Naive B cell (primary cell): Measurements from ENCODE around the gene KCNK16. TPM values are rescaled to one million over a fixed set of nuclear protein-coding genes. Genes with fewer than 3 reads are reported as not detected.
A peak's percentile ranks its signal among the peaks of the same experiment; 100 is the strongest.

ENCODE experiments used
- ATAC-seq, 2 donors: fragments of 150-1000 bp; cut with Tn5 transposase; 2 replicates each; pipeline ENCODE4 v1.10.0; 2021; ENCODE audit warnings: low read depth in 2 of 2, mild to moderate bottlenecking in 2 of 2, moderate library complexity in 2 of 2
- DNase-seq: peaks from one replicate; pipeline ENCODE4 v3.0.0; 2022
- H3K27ac Mint-ChIP-seq, 6 donors: one replicate each; pipeline ENCODE4 v1.8.0; 2020 to 2022; ENCODE audit warnings: mild to moderate bottlenecking in 6 of 6, mixed read lengths in 6 of 6, moderate library complexity in 5 of 6, inconsistent platforms in 2 of 6
- H3K27me3 Mint-ChIP-seq, 3 donors: one replicate each; pipeline ENCODE4 v1.8.0; 2021 to 2022; ENCODE audit warnings: mixed read lengths in 3 of 3, mild to moderate bottlenecking in 1 of 3
- H3K36me3 Mint-ChIP-seq, 2 donors: one replicate each; pipeline ENCODE4 v1.8.0; 2020 to 2022; ENCODE audit warnings: mixed read lengths in 2 of 2, inconsistent platforms in 1 of 2, mild to moderate bottlenecking in 1 of 2
- H3K4me1 Mint-ChIP-seq, 3 donors: one replicate each; pipeline ENCODE4 v1.8.0; 2020 to 2022; ENCODE audit warnings: mixed read lengths in 3 of 3, inconsistent platforms in 1 of 3, mild to moderate bottlenecking in 1 of 3, moderate library complexity in 1 of 3
- H3K4me3 Mint-ChIP-seq, 8 donors: one replicate each; pipeline ENCODE4 v1.8.0; 2020 to 2022; ENCODE audit warnings: mild to moderate bottlenecking in 8 of 8, mixed read lengths in 8 of 8, moderate library complexity in 8 of 8, inconsistent platforms in 2 of 8
- H3K9me3 Mint-ChIP-seq, 7 donors: one replicate each; pipeline ENCODE4 v1.8.0; 2020 to 2022; ENCODE audit warnings: mixed read lengths in 7 of 7, mild to moderate bottlenecking in 5 of 7, inconsistent platforms in 2 of 7, moderate library complexity in 1 of 7
- polyA plus RNA-seq, 6 donors: library from polyadenylated mRNA; unstranded; fragments of 300-500 nt; fragmentation: Illumina TruSeq; gene quantifications; one replicate each; pipeline ENCODE4 v1.2.3, GENCODE V29; 2021; ENCODE audit warnings: low read depth in 6 of 6

KCNK16 gene
- polyA plus RNA-seq, 6 donors from 2014 or later: not detected

DNA sequence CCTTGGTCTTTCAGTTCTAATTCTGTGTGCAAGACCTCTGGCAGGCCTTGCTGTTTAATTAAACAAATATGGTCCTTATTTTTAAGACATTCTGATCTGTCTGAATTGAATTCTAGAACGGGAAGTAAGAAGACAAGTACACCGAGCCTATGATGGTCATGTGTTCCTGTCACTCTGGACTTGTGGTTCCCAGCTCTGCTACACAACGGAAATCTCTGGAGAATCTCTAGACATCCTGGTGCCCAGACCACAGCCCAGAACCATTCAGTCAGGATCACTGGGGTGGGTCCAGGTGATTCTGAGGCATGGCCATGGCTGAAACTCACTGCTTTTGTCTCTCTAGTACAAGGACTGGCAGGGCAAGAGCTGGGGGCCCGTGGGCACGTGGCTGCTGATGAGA is 15.9 kb upstream of the KCNK16 start:
- peak overlapping the region in 4 of 8 donors; percentile 27 to 69 (median 34) for H3K4me3 Mint-ChIP-seq
- H3K4me1 Mint-ChIP-seq: peaks cover 38 to 42% (median 39%) of the 10 kb centered on the region in 3 donors
- H3K27me3 Mint-ChIP-seq: peaks cover 0 to 21% (median 7%) of the 10 kb centered on the region in 3 donors
- H3K36me3 Mint-ChIP-seq: no peaks in the 10 kb centered on the region
- peak overlapping the region in 2 of 6 donors; percentile 71 to 75 for H3K27ac Mint-ChIP-seq
- H3K9me3 Mint-ChIP-seq: no peaks in the 10 kb centered on the region
- DNase-seq (no peak), ATAC-seq (no peak)

DNA sequence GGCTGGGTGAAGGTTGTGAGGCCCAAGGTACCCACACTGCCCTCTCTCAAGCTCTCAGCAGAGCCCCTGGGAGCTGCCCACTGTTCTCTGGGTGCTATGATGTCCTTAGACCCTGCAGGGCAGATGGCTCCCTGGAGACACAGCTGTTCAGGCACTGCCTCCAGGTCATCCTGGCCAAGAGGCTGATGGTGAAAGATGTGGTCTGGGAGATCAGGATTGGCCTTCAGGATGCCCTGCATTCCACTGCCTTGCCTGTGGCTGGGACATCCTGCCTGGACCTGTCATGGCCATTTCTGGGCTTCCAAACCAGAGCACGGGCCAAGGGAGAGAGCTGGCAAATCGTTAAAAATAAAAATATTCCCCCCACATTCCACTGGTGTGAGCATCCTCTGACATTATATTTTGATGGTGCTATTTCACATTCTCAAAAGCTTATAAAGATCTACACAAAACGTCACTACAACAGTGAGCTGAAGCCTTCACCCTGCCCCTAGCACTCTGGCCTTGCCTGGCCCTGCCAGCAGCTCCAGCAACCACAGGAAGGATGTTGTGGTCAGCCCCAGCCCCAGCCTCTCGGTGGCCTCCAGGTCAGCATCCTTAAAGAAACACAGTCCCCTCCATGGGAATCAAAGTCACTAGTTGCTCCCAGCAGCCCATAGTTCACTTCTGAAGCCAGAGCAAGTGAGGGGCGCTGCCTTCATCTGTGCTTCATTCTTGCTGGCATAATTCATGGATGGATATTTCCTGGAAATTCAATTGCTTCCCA is 13.5 kb upstream of the KCNK16 start:
- Mint-ChIP-seq H3K27ac (peak overlapping the region in 3 of 6 donors; percentile 42 to 83 (median 65)), H3K4me1 (peaks cover 38 to 44% (median 42%) of the 10 kb centered on the region in 3 donors), H3K36me3 (no peaks in the 10 kb centered on the region), H3K27me3 (peaks cover 5 to 30% (median 14%) of the 10 kb centered on the region in 3 donors), H3K9me3 (peaks cover 0 to 2% (median 0%) of the 10 kb centered on the region in 7 donors), H3K4me3 (peak overlapping the region in 4 of 8 donors; percentile 1 to 48 (median 20))
- ATAC-seq (no peak), DNase-seq (no peak)

DNA sequence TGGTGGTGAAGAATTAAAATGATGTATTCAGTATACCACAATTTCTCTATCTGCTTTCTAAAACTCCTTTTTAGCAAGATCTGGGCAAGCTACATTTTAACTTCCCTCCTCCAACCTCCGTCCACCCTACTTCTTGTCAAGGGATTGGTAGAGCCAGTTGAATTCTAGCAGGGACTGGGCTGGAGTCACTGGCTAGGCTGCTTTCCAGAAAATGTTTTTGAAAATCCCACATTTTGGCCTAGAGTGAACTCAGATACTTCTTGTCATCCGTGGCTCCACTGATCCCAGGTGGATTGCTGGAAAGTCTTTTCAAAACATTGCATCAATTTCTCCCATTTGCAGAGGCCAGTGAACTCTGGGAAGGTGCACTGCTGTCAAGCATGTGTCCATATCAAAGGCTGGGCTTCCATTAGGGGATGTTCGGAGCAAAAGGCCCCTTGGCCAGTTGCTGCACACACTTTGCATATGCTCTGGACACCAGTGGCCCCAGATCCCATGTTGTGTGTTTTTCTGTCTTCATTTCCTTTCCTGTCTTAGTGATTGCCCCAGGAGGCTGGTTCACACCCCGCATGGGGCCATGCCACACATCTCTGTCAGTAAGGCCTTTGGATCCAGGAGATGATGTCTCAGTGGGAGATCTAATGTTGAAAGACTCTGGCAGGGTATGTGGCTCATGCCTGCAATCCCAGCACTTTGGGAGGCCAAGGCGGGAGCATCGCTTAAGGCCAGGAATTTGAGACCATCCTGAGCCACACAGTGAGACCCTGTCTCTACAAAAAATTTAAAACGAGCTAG is 11.3 kb upstream of the KCNK16 start:
- H3K9me3 Mint-ChIP-seq: peaks cover 0 to 3% (median 0%) of the 10 kb centered on the region in 7 donors
- peak overlapping the region in 1 of 6 donors; percentile 47 for H3K27ac Mint-ChIP-seq
- DNase-seq (no peak), ATAC-seq (no peak)
- no peaks in the 10 kb centered on the region for H3K36me3 Mint-ChIP-seq
- H3K4me3 Mint-ChIP-seq: no peak overlapping the region
- peaks cover 39 to 58% (median 53%) of the 10 kb centered on the region in 3 donors for H3K4me1 Mint-ChIP-seq
- peaks cover 9 to 30% (median 14%) of the 10 kb centered on the region in 3 donors for H3K27me3 Mint-ChIP-seq

DNA sequence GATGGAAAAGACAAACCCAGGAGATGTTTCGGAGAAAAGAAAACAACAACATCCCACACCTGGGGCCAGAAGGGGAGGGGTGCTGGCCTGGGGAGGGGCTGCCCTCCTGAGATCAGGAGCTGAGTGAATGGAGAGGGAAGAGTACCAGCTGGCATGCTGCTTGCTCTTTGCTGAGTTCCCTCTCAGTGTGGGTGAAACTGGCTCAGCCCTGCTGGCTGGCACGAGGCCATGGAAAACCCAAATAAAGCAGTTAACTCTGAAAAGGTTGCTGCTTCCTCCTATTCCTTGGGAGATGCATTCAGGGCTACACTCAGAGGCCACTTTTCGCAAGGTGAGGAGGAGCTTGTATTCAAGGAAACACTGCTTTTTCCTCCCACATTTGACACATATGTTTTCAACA is 8.0 kb upstream of the KCNK16 start:
- DNase-seq (no peak), ATAC-seq (peak in 1 of 2 donors; percentile 8)
- H3K4me1 Mint-ChIP-seq: peaks cover 14 to 26% (median 21%) of the 10 kb centered on the region in 3 donors
- peaks cover 0 to under 1% of the 10 kb centered on the region in 2 donors for H3K36me3 Mint-ChIP-seq
- peaks cover 0 to 3% (median 0%) of the 10 kb centered on the region in 7 donors for H3K9me3 Mint-ChIP-seq
- peak overlapping the region in 4 of 6 donors; percentile 7 to 92 (median 46) for H3K27ac Mint-ChIP-seq
- H3K4me3 Mint-ChIP-seq: peak overlapping the region in 2 of 8 donors; percentile 26 to 57
- H3K27me3 Mint-ChIP-seq: peaks cover 9 to 33% (median 19%) of the 10 kb centered on the region in 3 donors

DNA sequence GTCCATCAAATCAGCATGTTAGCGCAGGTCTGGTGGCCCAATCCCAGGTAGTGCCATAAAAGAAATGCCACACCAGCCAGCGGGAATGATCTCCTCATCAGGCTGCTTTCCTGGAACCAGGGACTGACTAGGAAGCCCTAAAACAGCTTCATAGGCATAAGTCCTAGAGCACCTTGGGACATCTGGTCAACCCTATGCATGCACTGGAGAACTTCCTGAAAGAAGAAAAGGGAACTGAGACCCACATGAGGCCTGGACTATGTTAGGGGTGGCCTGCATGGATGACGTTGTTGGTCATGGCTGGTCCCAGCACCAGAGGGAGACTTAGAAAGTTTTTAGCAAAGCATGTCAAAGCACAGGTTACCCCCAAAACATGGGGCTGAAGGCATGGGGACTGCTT is 7.6 kb upstream of the KCNK16 start:
- H3K27me3 Mint-ChIP-seq: peaks cover 9 to 38% (median 24%) of the 10 kb centered on the region in 3 donors
- peak; percentile 69 to 92 for ATAC-seq
- H3K27ac Mint-ChIP-seq: peak overlapping the region in 4 of 6 donors; percentile 7 to 92 (median 46)
- DNase-seq: peak; percentile 30
- H3K9me3 Mint-ChIP-seq: peaks cover 0 to 3% (median 0%) of the 10 kb centered on the region in 7 donors
- peak overlapping the region in 3 of 8 donors; percentile 24 to 57 (median 26) for H3K4me3 Mint-ChIP-seq
- H3K4me1 Mint-ChIP-seq: peaks cover 14 to 25% (median 20%) of the 10 kb centered on the region in 3 donors
- peaks cover 0 to 5% of the 10 kb centered on the region in 2 donors for H3K36me3 Mint-ChIP-seq

DNA sequence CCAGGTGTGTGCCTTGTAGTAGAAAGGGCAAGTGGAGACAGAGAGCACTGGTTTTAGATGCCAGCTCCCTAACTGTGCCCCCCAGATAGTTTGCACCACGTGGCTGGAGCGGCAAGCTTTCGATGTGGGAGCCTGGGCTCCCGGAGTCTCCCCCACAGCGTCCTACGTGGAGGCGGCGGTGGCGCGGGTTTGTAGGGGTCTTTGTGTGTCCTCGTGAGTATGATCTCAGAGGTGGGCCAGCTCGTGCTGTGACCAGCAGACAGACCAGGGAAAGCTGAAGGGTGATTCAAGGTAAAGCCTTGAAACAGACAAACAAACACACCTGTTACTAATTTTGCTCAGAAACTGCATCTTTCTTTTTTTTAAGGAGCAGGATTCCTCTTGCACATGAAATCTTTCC is 5.6 kb upstream of the KCNK16 start:
- Mint-ChIP-seq H3K36me3 (peaks cover 0 to 6% of the 10 kb centered on the region in 2 donors), H3K4me1 (peaks cover 14 to 20% (median 20%) of the 10 kb centered on the region in 3 donors), H3K27me3 (peaks cover 14 to 37% (median 23%) of the 10 kb centered on the region in 3 donors), H3K9me3 (peaks cover 0 to 3% (median 0%) of the 10 kb centered on the region in 7 donors), H3K27ac (no peak overlapping the region), H3K4me3 (no peak overlapping the region)
- ATAC-seq (no peak), DNase-seq (no peak)

DNA sequence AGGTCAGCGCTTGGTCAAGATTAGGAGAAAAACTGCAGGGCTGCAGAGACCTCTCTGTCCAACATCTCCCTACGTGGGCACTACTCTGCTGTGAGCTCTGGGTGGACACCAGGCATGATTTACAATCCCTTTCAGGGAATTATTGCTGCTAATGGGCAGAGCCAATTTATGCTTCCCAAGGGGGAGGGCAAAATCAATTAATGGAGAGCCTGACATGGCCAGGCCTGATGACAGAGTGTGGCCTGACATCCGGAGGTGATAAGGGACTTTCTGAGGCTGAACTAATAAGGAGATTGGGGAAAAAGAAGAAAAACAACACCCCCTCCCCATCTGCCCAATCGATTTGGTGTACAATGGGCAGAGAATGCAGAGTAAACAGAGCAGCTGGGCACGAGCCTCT is 5.0 kb upstream of the KCNK16 start:
- H3K4me1 Mint-ChIP-seq: peaks cover 14 to 20% (median 20%) of the 10 kb centered on the region in 3 donors
- H3K36me3 Mint-ChIP-seq: peaks cover 0 to 6% of the 10 kb centered on the region in 2 donors
- no peak overlapping the region for H3K4me3 Mint-ChIP-seq
- peaks cover 0 to 3% (median 0%) of the 10 kb centered on the region in 7 donors for H3K9me3 Mint-ChIP-seq
- peaks cover 9 to 32% (median 18%) of the 10 kb centered on the region in 3 donors for H3K27me3 Mint-ChIP-seq
- DNase-seq (no peak), ATAC-seq (no peak)
- peak overlapping the region in 1 of 6 donors; percentile 28 for H3K27ac Mint-ChIP-seq

DNA sequence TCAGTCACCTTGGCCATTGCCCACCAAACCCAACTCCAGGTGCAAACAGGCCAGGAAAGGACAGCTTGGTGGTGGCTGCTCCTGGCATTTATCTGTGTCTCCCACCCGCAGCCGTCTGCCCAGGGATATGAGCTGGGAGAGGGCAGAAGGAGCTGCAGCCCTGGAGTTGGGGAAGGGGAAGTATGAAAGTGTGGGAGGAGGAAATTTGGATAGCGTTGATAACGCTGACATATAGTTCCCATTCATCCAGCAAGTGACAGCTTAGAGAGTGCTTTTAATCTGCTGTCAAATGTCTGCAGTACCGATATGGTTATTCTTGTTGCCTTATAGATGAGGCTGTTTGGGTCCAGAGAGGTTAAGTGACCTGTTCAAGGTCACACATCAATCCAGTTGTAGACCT is 741 bp downstream of the KCNK16 start:
- Mint-ChIP-seq H3K27me3 (peaks cover 15 to 32% (median 16%) of the 10 kb centered on the region in 3 donors), H3K4me3 (no peak overlapping the region), H3K4me1 (peaks cover 16 to 33% (median 27%) of the 10 kb centered on the region in 3 donors), H3K36me3 (peaks cover 0 to 6% of the 10 kb centered on the region in 2 donors), H3K9me3 (peaks cover 0 to 2% (median 0%) of the 10 kb centered on the region in 7 donors), H3K27ac (peak overlapping the region in 1 of 6 donors; percentile 32)
- DNase-seq (no peak), ATAC-seq (no peak)

DNA sequence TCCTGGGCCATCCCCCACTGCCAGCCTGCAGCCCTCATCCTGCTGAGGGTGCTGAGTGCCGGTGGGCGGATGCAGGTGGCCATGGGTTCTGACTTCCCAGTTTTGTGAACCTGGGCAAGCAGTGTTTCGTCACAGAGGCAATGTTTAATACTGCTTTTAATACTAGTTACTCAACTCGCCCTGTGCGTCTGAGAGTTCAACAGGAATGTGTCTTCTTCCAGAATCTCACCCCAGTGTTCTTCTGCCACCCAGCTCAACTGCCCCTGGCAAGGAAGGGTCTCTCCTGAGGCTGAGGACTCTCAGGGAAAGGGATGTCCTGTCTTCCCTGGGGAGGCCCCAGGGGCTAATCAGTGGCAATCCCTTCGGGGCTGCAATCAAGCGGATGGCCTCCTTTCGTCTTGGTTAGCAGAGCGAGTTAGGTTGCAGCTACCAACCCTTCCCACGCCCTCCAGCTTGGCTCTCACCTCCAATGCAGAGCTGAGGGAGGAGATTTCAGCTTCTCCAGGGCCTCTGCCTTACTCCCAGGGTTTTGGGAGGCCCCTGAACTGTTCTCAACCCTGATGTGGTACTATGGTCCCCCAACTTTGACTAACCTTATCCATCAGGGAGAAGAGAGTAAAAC is 2.0 kb downstream of the KCNK16 start:
- Mint-ChIP-seq H3K4me1 (peaks cover 16 to 33% (median 27%) of the 10 kb centered on the region in 3 donors), H3K36me3 (peaks cover 0 to 5% of the 10 kb centered on the region in 2 donors), H3K27me3 (peaks cover 16 to 32% (median 23%) of the 10 kb centered on the region in 3 donors), H3K27ac (peak overlapping the region in 1 of 6 donors; percentile 57), H3K9me3 (peaks cover 0 to 2% (median 0%) of the 10 kb centered on the region in 7 donors), H3K4me3 (peak overlapping the region in 2 of 8 donors; percentile 13 to 55)
- ATAC-seq (peak in 1 of 2 donors; percentile 48), DNase-seq (no peak)

DNA sequence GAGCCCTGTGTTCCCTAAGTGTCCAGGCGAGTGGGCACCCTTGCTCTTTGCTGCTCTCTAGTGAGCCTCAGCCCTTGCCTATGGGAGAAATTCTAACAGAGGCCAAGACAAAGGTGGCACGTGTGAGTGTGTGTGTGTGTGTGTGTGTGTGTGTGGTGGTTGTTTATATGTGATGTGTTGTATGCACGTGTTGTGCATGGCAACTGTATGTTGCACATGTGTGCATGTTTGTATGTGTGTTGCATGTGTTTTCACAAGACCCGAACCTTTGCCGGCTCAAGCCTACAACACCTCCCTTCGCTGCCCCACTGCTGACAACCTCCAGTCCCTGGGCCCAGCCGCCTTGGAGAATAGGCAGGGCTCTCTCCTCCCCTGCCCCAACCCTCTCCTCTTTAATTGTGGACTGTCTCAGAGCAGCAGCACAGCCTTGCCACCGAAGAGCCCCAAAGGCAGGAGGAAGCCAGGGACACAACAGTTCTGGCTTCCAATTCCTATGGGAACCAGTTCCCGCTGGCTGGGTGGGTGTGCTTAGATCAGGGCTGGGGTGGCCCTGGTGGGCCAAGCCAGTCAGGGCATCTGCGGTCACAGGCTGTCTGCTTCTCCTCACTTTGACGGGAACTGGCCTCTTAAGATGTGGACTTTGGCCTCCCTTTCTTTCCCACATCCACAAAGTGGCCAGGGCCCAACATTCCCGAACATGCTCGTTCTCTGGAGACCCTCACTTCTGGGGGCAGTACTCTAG is 2.7 kb downstream of the KCNK16 start:
- ATAC-seq: no peak
- H3K4me1 Mint-ChIP-seq: peaks cover 16 to 35% (median 27%) of the 10 kb centered on the region in 3 donors
- no peak for DNase-seq
- peak overlapping the region in 1 of 8 donors; percentile 61 for H3K4me3 Mint-ChIP-seq
- peak overlapping the region in 1 of 6 donors; percentile 4 for H3K27ac Mint-ChIP-seq
- H3K9me3 Mint-ChIP-seq: peaks cover 0 to 2% (median 0%) of the 10 kb centered on the region in 7 donors
- H3K36me3 Mint-ChIP-seq: no peaks in the 10 kb centered on the region
- H3K27me3 Mint-ChIP-seq: peaks cover 16 to 33% (median 24%) of the 10 kb centered on the region in 3 donors

DNA sequence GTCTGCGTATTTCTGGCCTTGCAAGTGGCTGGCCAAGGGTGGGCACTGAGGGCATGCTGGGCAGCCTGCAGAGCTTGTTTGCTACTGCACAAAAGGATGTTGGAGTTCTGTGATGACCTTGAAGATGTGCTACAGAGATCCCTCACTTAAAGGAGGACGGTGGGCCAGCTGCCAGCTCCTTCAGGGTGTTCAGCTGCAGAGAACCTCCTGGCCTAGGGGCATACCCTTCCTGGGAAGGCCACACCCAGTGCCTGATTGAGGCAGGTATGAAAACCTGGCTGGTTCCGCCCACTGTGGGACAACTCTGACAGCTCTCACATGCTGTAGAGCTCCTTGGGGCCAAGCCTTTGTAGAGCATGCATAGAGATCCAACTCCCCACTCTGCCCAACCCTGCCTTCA is 5.2 kb downstream of the KCNK16 start:
- no peak overlapping the region for H3K4me3 Mint-ChIP-seq
- no peak overlapping the region for H3K27ac Mint-ChIP-seq
- DNase-seq (no peak), ATAC-seq (no peak)
- peaks cover 11 to 48% (median 35%) of the 10 kb centered on the region in 3 donors for H3K27me3 Mint-ChIP-seq
- no peaks in the 10 kb centered on the region for H3K36me3 Mint-ChIP-seq
- H3K9me3 Mint-ChIP-seq: no peaks in the 10 kb centered on the region
- H3K4me1 Mint-ChIP-seq: peaks cover 20 to 47% (median 39%) of the 10 kb centered on the region in 3 donors

DNA sequence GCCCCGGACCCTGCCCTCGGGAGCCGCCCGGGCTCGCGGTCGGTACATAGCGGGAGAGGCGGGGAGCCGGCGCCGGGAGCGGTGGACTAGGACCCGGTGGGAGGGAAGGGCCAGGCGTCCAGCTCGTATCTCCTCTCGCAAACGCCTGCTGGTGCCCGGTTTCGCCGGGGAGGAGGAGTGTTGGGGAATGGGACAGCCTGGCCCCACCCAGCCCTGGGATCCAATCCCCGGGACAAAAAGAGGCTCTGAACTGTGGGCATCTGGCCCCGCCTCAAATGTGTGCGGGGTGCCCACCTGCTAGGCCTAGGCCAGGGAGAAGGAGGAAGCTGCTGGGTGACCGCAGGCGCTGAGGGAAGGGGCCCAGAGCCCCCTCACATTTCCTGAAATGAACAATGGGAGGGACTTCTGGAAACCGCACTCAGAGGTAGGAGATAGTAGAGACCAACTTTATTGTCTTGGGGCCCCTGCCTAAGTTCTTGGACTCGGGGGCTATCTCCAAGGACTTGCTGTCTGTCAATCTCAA is 8.2 kb downstream of the KCNK16 start, which contains the start of gene KCNK17:
KCNK17 (minus strand) TSS at position 147 of the 523 bp plus-strand sequence; CDS start at position 48, 99 bp downstream.
- H3K4me3 Mint-ChIP-seq: peak within 1 kb of the TSS; percentile 7 to 82 (median 68)
- ATAC-seq: peak in 1 of 2 donors; percentile 58

More for the DNA sequence above, 8.2 kb downstream of the KCNK16 start, which contains the start of gene KCNK17:
- peak; percentile 17 for DNase-seq
- Mint-ChIP-seq H3K36me3 (no peaks in the 10 kb centered on the region), H3K27me3 (peaks cover 28 to 72% (median 53%) of the 10 kb centered on the region in 3 donors), H3K27ac (peak within 1 kb of the TSS in 1 of 6 donors; percentile 53), H3K4me1 (peaks cover 11 to 41% (median 23%) of the 10 kb centered on the region in 3 donors), H3K9me3 (no peaks in the 10 kb centered on the region)
